Mesendoderm (in vitro differentiated cells): Measurements from ENCODE around the gene DENND1B.

Experiments
- DNase-seq: peaks from one replicate; pipeline ENCODE4 v3.0.0; 2013
- H2AK5ac ChIP-seq: 2 replicates; pipeline ENCODE4 v1.6.1; 2013; ENCODE audit warnings: low read length, inconsistent platforms
- H2BK120ac ChIP-seq: 2 replicates; pipeline ENCODE4 v1.6.1; 2013; ENCODE audit warnings: low read depth, mild to moderate bottlenecking, low read length, moderate library complexity, mixed read lengths
- H2BK15ac ChIP-seq: replicated peaks from 2 replicates; pipeline ENCODE4 v1.6.1; 2013; ENCODE audit warnings: low read depth, mild to moderate bottlenecking, moderate library complexity
- H2BK5ac ChIP-seq: 2 replicates; pipeline ENCODE4 v1.6.1; 2013; ENCODE audit warnings: low read length, inconsistent platforms
- H3K18ac ChIP-seq: 2 replicates; pipeline ENCODE4 v1.6.1; 2013; ENCODE audit warnings: mild to moderate bottlenecking, low read length, mixed read lengths
- H3K23ac ChIP-seq: one replicate; pipeline ENCODE4 v1.6.1; 2013; ENCODE audit warnings: low read length
- H3K27ac ChIP-seq: 2 replicates; pipeline ENCODE4 v1.5.1; 2013; ENCODE audit warnings: low read depth, mild to moderate bottlenecking, inconsistent platforms, low read length, moderate library complexity
- H3K27me3 ChIP-seq: 2 replicates; pipeline ENCODE4 v1.6.1; 2013; ENCODE audit warnings: low read length, control low read depth, mild to moderate bottlenecking, inconsistent platforms; ENCODE audit not compliant: insufficient read depth, poor library complexity
- H3K36me3 ChIP-seq: 2 replicates; pipeline ENCODE4 v1.6.1; 2013; ENCODE audit warnings: low read length, inconsistent platforms; ENCODE audit not compliant: control insufficient read depth, insufficient read depth
- H3K4ac ChIP-seq: one replicate; pipeline ENCODE4 v1.6.1; 2013; ENCODE audit warnings: low read depth, mild to moderate bottlenecking, low read length, moderate library complexity
- H3K4me1 ChIP-seq: 2 replicates; pipeline ENCODE4 v1.6.1; 2013; ENCODE audit warnings: low read depth, low read length, inconsistent platforms; ENCODE audit not compliant: control insufficient read depth
- H3K4me2 ChIP-seq: 2 replicates; pipeline ENCODE4 v1.6.1; 2013; ENCODE audit warnings: low read length
- H3K4me3 ChIP-seq: 2 replicates; pipeline ENCODE4 v1.5.1; 2013; ENCODE audit warnings: mild to moderate bottlenecking, low read length
- H3K56ac ChIP-seq: one replicate; pipeline ENCODE4 v1.6.1; 2013; ENCODE audit warnings: low read length
- H3K79me1 ChIP-seq: 2 replicates; pipeline ENCODE4 v1.6.1; 2013; ENCODE audit warnings: low read length, inconsistent platforms
- H3K79me2 ChIP-seq: 2 replicates; pipeline ENCODE4 v1.6.1; 2013; ENCODE audit warnings: mild to moderate bottlenecking, low read length; ENCODE audit not compliant: control insufficient read depth, insufficient read depth
- H3K9ac ChIP-seq: 2 replicates; pipeline ENCODE4 v1.6.1; 2013; ENCODE audit warnings: low read length, inconsistent platforms
- H4K5ac ChIP-seq: one replicate; pipeline ENCODE4 v1.6.1; 2013; ENCODE audit warnings: low read length
- H4K8ac ChIP-seq: one replicate; pipeline ENCODE4 v1.6.1; 2013; ENCODE audit warnings: low read depth, mild to moderate bottlenecking, control low read depth, low read length, moderate library complexity
- WGBS: extraction: QIAGEN DNeasy Blood & Tissue Kit; methylation state at CpG from one replicate; pipeline ENCODE4 v1.1.7; 2013; ENCODE audit warnings: low lambda C conversion rate, missing lambda C conversion rate; ENCODE audit not compliant: insufficient coverage; ENCODE audit errors: extremely low coverage; 5-methylcytosine and 5-hydroxymethylcytosine counted together

DENND1B gene

DNA sequence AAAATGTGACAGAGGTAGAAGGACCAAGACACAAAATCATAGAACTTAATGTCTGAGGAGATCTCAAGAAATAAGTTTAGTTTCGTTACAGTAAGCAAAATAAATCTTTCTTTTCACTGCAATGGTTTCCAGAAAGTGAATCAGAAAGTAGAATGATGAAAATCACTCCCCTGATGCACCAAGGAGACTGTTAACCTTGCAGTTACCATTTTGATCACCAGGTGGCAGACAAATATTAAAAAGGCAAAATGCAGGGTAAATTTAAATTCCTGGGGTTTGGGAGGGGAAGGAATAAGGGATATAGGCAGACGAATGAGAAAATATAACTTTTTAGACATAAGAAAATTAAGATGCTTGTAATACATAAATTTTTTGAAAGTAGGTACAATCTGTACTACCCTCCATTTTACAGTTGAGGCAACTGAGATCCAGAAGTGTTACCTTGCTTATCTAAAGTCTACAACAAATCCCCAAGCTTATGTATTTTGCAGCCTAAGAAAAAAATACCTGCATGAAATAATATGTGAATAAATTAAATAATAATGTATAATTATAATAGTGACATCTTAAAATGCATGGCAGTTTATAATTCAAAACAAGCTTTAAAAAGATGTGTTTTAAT lies 254.1 kb downstream of the DENND1B start:
- DNase-seq = peak; percentile 53

DNA sequence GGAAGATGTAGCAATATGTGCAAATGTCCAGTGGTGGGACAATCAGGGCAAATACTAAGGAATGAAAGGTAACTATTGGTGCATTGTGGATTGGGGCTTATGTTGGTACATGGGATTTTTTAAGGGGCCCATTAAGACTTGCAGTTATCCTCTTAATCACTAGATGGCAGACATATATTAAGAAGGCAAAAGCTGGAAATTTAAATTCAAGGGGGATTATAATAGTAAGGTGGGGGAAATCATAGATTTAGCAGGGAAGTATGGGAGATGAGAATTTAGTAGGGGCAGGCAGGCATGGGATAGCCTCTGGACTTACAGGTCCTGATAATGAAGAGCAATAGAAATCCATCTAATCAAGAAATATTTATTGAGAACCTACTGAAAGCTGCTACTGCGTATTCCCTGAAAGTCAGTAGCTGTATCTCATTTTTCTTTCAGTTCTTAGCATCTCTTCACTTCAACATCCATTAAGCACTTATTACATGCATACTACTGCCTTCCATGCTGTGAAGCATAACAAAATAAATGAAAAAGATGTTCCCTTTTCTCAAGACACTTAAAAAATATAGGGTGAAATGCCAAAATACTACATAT lies 255.4 kb downstream of the DENND1B start:
- no peaks in the 10 kb centered on the region for H3K36me3 ChIP-seq
- no peak overlapping the region for H2BK15ac ChIP-seq
- no peak overlapping the region for H3K4ac ChIP-seq
- H3K23ac ChIP-seq = no peak overlapping the region
- no peak overlapping the region for H2BK120ac ChIP-seq
- no peak overlapping the region for H2AK5ac ChIP-seq
- no peak overlapping the region for H3K56ac ChIP-seq
- H3K27me3 ChIP-seq = no peaks in the 10 kb centered on the region
- H2BK5ac ChIP-seq = no peak overlapping the region
- no peak overlapping the region for H3K4me2 ChIP-seq
- no peak overlapping the region for H3K4me3 ChIP-seq
- WGBS = no CpG with 5 or more reads among the region's 1 CpG
- H3K27ac ChIP-seq = no peak overlapping the region
- H4K5ac ChIP-seq = no peak overlapping the region
- DNase-seq = peak; percentile 22
- H3K4me1 ChIP-seq = no peaks in the 10 kb centered on the region
- H3K9ac ChIP-seq = no peak overlapping the region
- no peak overlapping the region for H3K18ac ChIP-seq
- no peak overlapping the region for H4K8ac ChIP-seq
- H3K79me2 ChIP-seq = no peaks in the 10 kb centered on the region
- H3K79me1 ChIP-seq = no peaks in the 10 kb centered on the region

More for the DNA sequence above, 254.1 kb downstream of the DENND1B start:
- Histone ChIP-seq H2BK120ac (no peak overlapping the region), H3K9ac (no peak overlapping the region), H3K56ac (no peak overlapping the region), H3K79me1 (no peaks in the 10 kb centered on the region), H4K5ac (no peak overlapping the region), H2BK5ac (no peak overlapping the region), H4K8ac (no peak overlapping the region), H3K4ac (no peak overlapping the region), H3K27ac (no peak overlapping the region), H3K79me2 (no peaks in the 10 kb centered on the region), H3K36me3 (no peaks in the 10 kb centered on the region), H3K4me3 (no peak overlapping the region), H2AK5ac (no peak overlapping the region), H2BK15ac (no peak overlapping the region), H3K23ac (no peak overlapping the region), H3K4me1 (no peaks in the 10 kb centered on the region), H3K4me2 (no peak overlapping the region), H3K27me3 (no peaks in the 10 kb centered on the region), H3K18ac (no peak overlapping the region)
- WGBS = no CpG with 5 or more reads among the region's 2 CpGs

DNA sequence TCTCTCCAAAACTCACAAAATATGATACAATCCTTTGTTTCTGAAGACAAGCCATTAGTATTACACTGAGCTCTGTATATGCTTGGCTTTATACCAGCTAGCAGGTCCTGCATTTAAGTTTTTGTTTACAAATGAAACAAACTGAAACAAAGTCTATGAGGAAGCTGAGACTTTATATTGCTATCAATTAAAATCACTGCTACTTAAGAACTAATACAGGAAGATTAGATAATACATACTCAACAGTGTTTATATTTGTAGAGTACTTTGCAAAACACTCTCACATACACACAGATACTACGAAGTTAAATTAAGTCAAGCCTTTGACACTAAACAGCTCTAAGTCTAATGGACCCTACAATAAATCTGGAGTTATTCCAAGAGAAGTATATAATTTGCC lies 259.9 kb downstream of the DENND1B start:
- Histone ChIP-seq H2AK5ac (no peak overlapping the region), H4K8ac (no peak overlapping the region), H3K18ac (no peak overlapping the region), H3K23ac (no peak overlapping the region), H2BK5ac (no peak overlapping the region), H3K4me3 (no peak overlapping the region), H3K4ac (no peak overlapping the region), H3K79me1 (no peaks in the 10 kb centered on the region), H4K5ac (no peak overlapping the region), H3K27me3 (no peaks in the 10 kb centered on the region), H3K4me1 (no peaks in the 10 kb centered on the region), H3K56ac (no peak overlapping the region), H2BK120ac (no peak overlapping the region), H3K36me3 (no peaks in the 10 kb centered on the region), H3K9ac (no peak overlapping the region), H3K79me2 (no peaks in the 10 kb centered on the region), H3K4me2 (no peak overlapping the region), H3K27ac (no peak overlapping the region), H2BK15ac (no peak overlapping the region)
- DNase-seq = no peak
- no CpG with 5 or more reads among the region's 1 CpG for WGBS

DNA sequence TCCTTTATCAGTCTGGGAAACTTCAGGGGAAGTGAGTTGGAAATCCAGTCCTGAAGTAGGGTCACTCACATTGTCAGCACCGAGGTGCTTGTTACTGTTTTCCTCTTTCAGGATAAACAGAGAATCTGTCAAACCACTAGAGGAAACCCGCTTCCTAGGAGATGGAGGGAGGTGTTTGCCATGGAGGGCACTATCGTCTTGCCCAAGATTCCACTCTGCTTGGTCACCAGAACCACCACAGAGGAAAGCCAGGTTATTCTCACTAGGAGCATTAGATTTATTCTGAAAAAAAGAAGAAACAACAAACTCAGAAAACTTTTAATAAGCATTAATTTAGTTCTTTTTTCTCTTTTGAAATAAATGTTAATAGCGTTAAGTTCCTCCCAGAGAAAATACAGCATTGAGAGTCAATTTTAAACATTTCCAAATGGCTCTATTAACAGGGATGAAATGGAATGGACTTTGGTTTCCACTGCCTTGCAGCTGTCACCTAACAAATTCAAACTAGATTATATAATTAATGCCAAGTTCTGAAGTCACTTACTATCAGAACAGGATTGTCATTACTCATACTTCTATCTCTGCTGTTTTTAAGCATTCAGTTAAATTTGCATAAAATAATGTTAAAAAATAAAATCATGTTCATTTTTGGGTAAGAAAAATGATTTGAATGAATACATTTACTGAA lies 264.4 kb downstream of the DENND1B start:
- Histone ChIP-seq H4K8ac (no peak overlapping the region), H2BK5ac (no peak overlapping the region), H2AK5ac (no peak overlapping the region), H3K4me1 (no peaks in the 10 kb centered on the region), H3K23ac (no peak overlapping the region), H3K36me3 (no peaks in the 10 kb centered on the region), H2BK15ac (no peak overlapping the region), H3K79me1 (no peaks in the 10 kb centered on the region), H3K27ac (no peak overlapping the region), H3K27me3 (no peaks in the 10 kb centered on the region), H4K5ac (no peak overlapping the region), H3K18ac (no peak overlapping the region), H3K56ac (no peak overlapping the region), H3K79me2 (no peaks in the 10 kb centered on the region), H2BK120ac (no peak overlapping the region), H3K4me3 (no peak overlapping the region), H3K4ac (no peak overlapping the region), H3K4me2 (no peak overlapping the region), H3K9ac (no peak overlapping the region)
- no CpG with 5 or more reads among the region's 4 CpGs for WGBS
- no peak for DNase-seq

DNA sequence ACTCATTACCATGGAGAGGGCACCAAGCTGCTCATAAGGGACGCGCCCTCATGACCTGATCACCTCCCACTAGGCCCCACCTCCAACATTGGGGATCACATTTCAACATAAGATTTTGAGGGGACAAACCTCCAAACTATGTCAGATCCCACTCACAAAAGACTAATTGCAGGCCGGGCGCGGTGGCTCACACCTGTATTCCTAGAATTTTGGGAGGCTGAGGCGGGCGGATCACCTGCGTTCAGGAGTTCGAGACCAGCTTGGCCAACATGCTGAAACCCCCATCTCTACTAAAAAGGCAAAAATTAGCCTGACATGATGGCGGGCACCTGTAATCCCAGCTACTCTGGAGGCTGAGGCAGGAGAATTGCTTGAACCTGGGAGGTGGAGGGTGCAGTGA lies 278.6 kb downstream of the DENND1B start:
- H4K5ac ChIP-seq = no peak overlapping the region
- no peaks in the 10 kb centered on the region for H3K79me2 ChIP-seq
- H2BK15ac ChIP-seq = no peak overlapping the region
- H2AK5ac ChIP-seq = no peak overlapping the region
- H3K56ac ChIP-seq = no peak overlapping the region
- no peak overlapping the region for H2BK120ac ChIP-seq
- no peak overlapping the region for H3K4me2 ChIP-seq
- H3K36me3 ChIP-seq = no peaks in the 10 kb centered on the region
- H3K18ac ChIP-seq = no peak overlapping the region
- H3K79me1 ChIP-seq = no peaks in the 10 kb centered on the region
- WGBS = no CpG with 5 or more reads among the region's 10 CpGs
- H3K27me3 ChIP-seq = no peaks in the 10 kb centered on the region
- no peak overlapping the region for H3K23ac ChIP-seq
- no peak overlapping the region for H4K8ac ChIP-seq
- no peak overlapping the region for H3K27ac ChIP-seq
- no peak overlapping the region for H2BK5ac ChIP-seq
- DNase-seq = no peak
- H3K4ac ChIP-seq = no peak overlapping the region
- no peak overlapping the region for H3K9ac ChIP-seq
- H3K4me3 ChIP-seq = no peak overlapping the region
- no peaks in the 10 kb centered on the region for H3K4me1 ChIP-seq
